ENCODE measurements around the gene UNC13A.

- TF ChIP-seq CTCF (IDR thresholded peaks at IDR 0.05) (no peak), POLR2A (IDR thresholded peaks at IDR 0.05) (no peak)
Observed at GRCh38 chr19:17641846-17642245, 46.3 kb downstream of the UNC13A start.

Measured in upper lobe of left lung (tissue), 4 donors.